OCI-LY7 (cell line): Measurements from ENCODE around the gene ZFP69B. TPM values are rescaled to one million over a fixed set of nuclear protein-coding genes. Genes with fewer than 3 reads are reported as not detected.

Source experiments
- BruUV-seq: library from RNA; stranded (reverse); fragments of 400-500 nt; replicated peaks from 2 replicates; lab custom pipeline; 2021; lab: Mats Ljungman, UMichigan
- CTCF ChIA-PET: fragments of 300-600 bp; sonication (Branson Sonifier 250); formaldehyde crosslinking; loops from one replicate; lab custom pipeline; 2022; ENCODE audit warnings: antibody characterized with exemption; ENCODE audit not compliant: unreplicated experiment; lab: Charles Lee
- POLR2A ChIA-PET: fragments of 300-600 bp; sonication (Branson Sonifier 250); formaldehyde crosslinking; loops from one replicate; lab custom pipeline; 2022; ENCODE audit warnings: antibody characterized with exemption; lab: Charles Lee
- DNase-seq: peaks from one replicate; pipeline ENCODE4 v3.0.0-alpha.2; 2015; ENCODE audit warnings: low spot score
- H2AFZ ChIP-seq: fragments of 200-600 bp; sonication (generic), shearing (Covaris generic); 2 replicates; pipeline ENCODE4 v1.6.1; 2014; ENCODE audit warnings: mild to moderate bottlenecking, antibody characterized with exemption, low read length, moderate library complexity
- H3K27ac ChIP-seq: fragments of 200-600 bp; sonication (generic); 2 replicates; pipeline ENCODE4 v1.5.1; 2014; ENCODE audit warnings: mixed run types, low read depth, mild to moderate bottlenecking, moderate library complexity, low read length, inconsistent platforms; ENCODE audit not compliant: poor library complexity, severe bottlenecking
- H3K36me3 ChIP-seq: fragments of 200-600 bp; sonication (generic); 2 replicates; pipeline ENCODE4 v1.6.1; 2014; ENCODE audit warnings: mild to moderate bottlenecking, antibody characterized with exemption, low read length, moderate library complexity, mixed read lengths; ENCODE audit not compliant: insufficient read depth
- H3K4me1 ChIP-seq: fragments of 200-600 bp; sonication (generic); 2 replicates; pipeline ENCODE4 v1.5.1; 2014; ENCODE audit warnings: mild to moderate bottlenecking, low read length; ENCODE audit not compliant: insufficient read depth, poor library complexity, severe bottlenecking
- H3K4me2 ChIP-seq: fragments of 200-600 bp; sonication (generic); 2 replicates; pipeline ENCODE4 v1.6.1; 2014; ENCODE audit warnings: mild to moderate bottlenecking, low read length
- H3K4me3 ChIP-seq: fragments of 200-600 bp; sonication (generic); 2 replicates; pipeline ENCODE4 v1.5.1; 2014; ENCODE audit warnings: mild to moderate bottlenecking, low read depth, low read length; ENCODE audit not compliant: poor library complexity, severe bottlenecking
- H3K79me2 ChIP-seq: fragments of 200-600 bp; sonication (generic); 2 replicates; pipeline ENCODE4 v1.6.1; 2016; ENCODE audit warnings: low read depth, mild to moderate bottlenecking, low read length, moderate library complexity, mixed read lengths; ENCODE audit not compliant: insufficient read depth
- H3K9me2 ChIP-seq: fragments of 200-600 bp; sonication (generic); 2 replicates; pipeline ENCODE4 v1.6.1; 2016; ENCODE audit warnings: mild to moderate bottlenecking, low read length, mixed read lengths; ENCODE audit not compliant: insufficient read depth
- H3K9me3 ChIP-seq: fragments of 200-600 bp; sonication (generic); 2 replicates; pipeline ENCODE4 v1.6.1; 2014; ENCODE audit warnings: mild to moderate bottlenecking, mixed run types, low read length, mixed read lengths
- H4K20me1 ChIP-seq: fragments of 200-600 bp; sonication (generic); 2 replicates; pipeline ENCODE4 v1.6.1; 2014; ENCODE audit warnings: mild to moderate bottlenecking, antibody characterized with exemption, low read length, moderate library complexity, mixed read lengths; ENCODE audit not compliant: insufficient read depth
- EZH2phosphoT487 ChIP-seq: fragments of 200-600 bp; sonication (generic); IDR thresholded peaks from 2 replicates; pipeline ENCODE4 v1.6.1; 2018; ENCODE audit warnings: low read depth, borderline replicate concordance, mild to moderate bottlenecking, mixed run types, antibody characterized with exemption, low read length, moderate library complexity, mixed read lengths
- intact Hi-C: fragments of 100-400 bp; cut with micrococcal nuclease; formaldehyde crosslinking; loops from one replicate; pipeline ENCODE4 v1.10.0; 2022; ENCODE audit not compliant: unreplicated experiment
- total RNA-seq, 2 experiments: library from RNA; depleted of rRNA in 1 of 2; stranded (reverse); fragments of >200 nt in 1 of 2; shearing (Covaris generic) in 1 of 2; gene quantifications; 2 replicates each; pipeline ENCODE4 v1.2.3, GENCODE V29; 2014 to 2022
- TF ChIP-seq, protein P1 (sequence below): fragments of 200-600 bp; sonication (generic); conservative IDR thresholded peaks from 2 replicates; pipeline ENCODE4 v1.5.1; 2014; ENCODE audit warnings: mild to moderate bottlenecking, antibody characterized with exemption, low read length, moderate library complexity, mixed read lengths

ZFP69B gene
- total RNA-seq, 2 experiments from 2014 or later: 12.7 to 26.8 TPM

DNA sequence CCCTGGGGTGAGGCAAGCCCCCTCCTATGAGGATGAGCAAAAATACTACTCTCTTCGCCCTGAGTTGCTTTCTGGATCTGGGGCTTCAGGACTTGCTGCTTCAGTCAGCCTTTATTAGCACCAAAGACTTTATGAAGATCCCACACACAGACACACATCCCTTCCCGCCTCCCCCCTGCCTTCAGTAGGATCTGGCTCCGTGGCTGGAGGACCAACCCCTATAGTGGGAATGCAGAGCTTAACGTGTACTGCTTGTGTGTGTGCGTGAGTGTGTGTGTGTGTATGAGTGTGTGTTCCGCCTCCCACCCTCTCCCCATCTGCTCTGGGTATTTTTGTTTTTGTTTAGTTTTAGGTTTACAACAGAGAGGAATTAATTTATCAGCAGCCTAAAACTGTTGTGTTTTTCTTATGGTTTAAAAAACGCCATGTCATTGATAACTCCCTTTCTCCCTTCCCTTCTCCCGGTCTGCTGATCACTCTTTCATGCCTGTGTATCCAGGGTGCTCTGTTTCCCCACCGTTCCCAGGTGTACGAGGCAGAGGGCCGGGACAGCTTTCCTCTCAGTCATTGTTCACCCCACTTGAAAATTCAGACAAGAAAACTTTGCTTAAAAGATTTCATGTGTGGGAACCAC, 27.5 kb upstream of the ZFP69B start:
- Histone ChIP-seq H3K79me2 (no peaks in the 10 kb centered on the region), H2AFZ (no peak overlapping the region), H3K4me3 (no peak overlapping the region), H4K20me1 (no peaks in the 10 kb centered on the region), H3K4me1 (no peaks in the 10 kb centered on the region), H3K36me3 (peaks cover 69% of the 10 kb centered on the region), H3K4me2 (no peak overlapping the region), H3K9me3 (no peaks in the 10 kb centered on the region), H3K27ac (no peak overlapping the region), H3K9me2 (no peaks in the 10 kb centered on the region)
- CTCF ChIA-PET: interaction anchor here (1.0 kb wide), 1 partner anchor 15 kb away, joined by 3 read pairs; no protein-coding TSS in a partner anchor
- BruUV-seq: TSS peak; percentile 66
- intact Hi-C loops: no loop called here
- POLR2A ChIA-PET: no interaction called here
- DNase-seq: no peak
- TF ChIP-seq, protein P1, sequence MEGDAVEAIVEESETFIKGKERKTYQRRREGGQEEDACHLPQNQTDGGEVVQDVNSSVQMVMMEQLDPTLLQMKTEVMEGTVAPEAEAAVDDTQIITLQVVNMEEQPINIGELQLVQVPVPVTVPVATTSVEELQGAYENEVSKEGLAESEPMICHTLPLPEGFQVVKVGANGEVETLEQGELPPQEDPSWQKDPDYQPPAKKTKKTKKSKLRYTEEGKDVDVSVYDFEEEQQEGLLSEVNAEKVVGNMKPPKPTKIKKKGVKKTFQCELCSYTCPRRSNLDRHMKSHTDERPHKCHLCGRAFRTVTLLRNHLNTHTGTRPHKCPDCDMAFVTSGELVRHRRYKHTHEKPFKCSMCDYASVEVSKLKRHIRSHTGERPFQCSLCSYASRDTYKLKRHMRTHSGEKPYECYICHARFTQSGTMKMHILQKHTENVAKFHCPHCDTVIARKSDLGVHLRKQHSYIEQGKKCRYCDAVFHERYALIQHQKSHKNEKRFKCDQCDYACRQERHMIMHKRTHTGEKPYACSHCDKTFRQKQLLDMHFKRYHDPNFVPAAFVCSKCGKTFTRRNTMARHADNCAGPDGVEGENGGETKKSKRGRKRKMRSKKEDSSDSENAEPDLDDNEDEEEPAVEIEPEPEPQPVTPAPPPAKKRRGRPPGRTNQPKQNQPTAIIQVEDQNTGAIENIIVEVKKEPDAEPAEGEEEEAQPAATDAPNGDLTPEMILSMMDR: no peak
- TF ChIP-seq EZH2phosphoT487: no peak

DNA sequence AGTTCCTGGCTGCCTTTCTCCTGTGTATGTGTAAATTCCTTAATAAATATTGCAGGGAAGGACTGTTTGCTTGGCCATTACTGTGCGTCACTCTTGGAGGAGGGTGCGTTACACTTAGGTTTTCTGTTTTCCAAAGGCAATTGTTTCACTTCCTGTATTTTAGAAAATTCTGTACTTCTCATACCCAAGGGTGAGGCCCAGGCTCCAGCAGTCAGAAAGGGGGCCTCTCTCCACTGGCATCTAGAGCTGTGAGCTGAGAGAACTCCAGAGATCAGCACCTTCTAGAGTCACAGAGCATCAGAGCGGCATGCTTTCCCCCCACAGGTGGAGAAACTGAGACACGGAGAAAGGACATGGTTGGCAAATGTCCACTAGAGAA, 27.0 kb upstream of the ZFP69B start:
- Histone ChIP-seq H3K36me3 (peaks cover 64% of the 10 kb centered on the region), H3K9me3 (no peaks in the 10 kb centered on the region), H3K9me2 (no peaks in the 10 kb centered on the region), H3K4me2 (no peak overlapping the region), H3K4me1 (no peaks in the 10 kb centered on the region), H3K27ac (no peak overlapping the region), H3K4me3 (no peak overlapping the region), H3K79me2 (no peaks in the 10 kb centered on the region), H2AFZ (no peak overlapping the region), H4K20me1 (no peaks in the 10 kb centered on the region)
- DNase-seq: no peak
- no TSS peak for BruUV-seq
- ChIA-PET CTCF (no interaction called here), POLR2A (interaction anchor here (0.6 to 0.7 kb wide), 2 partner anchors 67 to 323 kb away, joined by 3 to 5 read pairs; no protein-coding TSS in a partner anchor)
- TF ChIP-seq, protein P1: no peak
- no peak for TF ChIP-seq EZH2phosphoT487
- intact Hi-C loops: no loop called here

DNA sequence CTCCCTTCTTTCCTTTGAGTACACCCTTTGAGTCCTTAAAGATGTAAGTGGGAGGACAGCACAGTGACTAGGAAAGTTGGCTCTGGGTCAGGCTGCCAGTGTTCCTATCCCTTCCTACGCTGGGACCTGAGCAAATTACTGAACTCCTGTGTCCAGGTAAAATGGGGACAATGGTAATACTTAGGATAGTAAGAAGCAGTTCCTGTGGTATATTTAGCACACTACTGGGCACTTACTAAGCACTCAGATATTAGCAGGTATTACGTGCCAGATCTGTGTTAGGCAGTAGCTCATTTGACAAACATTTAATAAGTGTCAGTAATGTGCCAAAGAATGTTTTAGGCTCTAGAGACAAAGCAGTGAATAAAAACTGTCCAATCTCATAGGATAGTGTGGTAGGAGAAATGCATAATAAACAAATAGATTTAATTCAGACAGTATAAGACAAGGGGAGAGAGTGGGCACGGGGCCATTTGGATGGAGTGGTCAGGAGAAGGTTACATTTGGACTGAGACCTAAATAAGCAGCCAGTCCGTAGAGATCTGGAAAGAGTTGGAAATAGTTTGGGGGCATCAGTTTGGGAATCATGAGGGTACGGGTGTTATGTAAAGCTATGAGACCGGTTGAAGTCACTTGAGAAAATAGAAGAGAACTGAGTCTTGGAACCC, 26.2 kb upstream of the ZFP69B start:
- ChIA-PET POLR2A (interaction anchor here (0.6 to 1.5 kb wide), 4 partner anchors 10 to 78 kb away, joined by 3 to 5 read pairs (median 4); no protein-coding TSS in a partner anchor), CTCF (no interaction called here)
- Histone ChIP-seq H3K9me2 (no peaks in the 10 kb centered on the region), H3K4me1 (no peaks in the 10 kb centered on the region), H3K79me2 (no peaks in the 10 kb centered on the region), H3K27ac (no peak overlapping the region), H3K36me3 (peaks cover 55% of the 10 kb centered on the region), H3K4me3 (no peak overlapping the region), H3K9me3 (no peaks in the 10 kb centered on the region), H2AFZ (no peak overlapping the region), H4K20me1 (no peaks in the 10 kb centered on the region), H3K4me2 (no peak overlapping the region)
- no TSS peak for BruUV-seq
- intact Hi-C loops: no loop called here
- TF ChIP-seq, protein P1: no peak
- no peak for TF ChIP-seq EZH2phosphoT487
- no peak for DNase-seq
